Inflammatory macrophage treated with lipopolysaccharide for 1 hour (primary cell): ENCODE results near the gene MSI2.
A peak's percentile ranks its signal among the peaks of the same experiment; 100 is the strongest.

ENCODE experiments used
- DNase-seq, 2 donors: peaks; one replicate each; pipeline ENCODE4 v3.0.0-alpha.2; 2020 to 2022

MSI2 gene

GRCh38 chr17:57654040-57654775 lies 397.9 kb downstream of the MSI2 start:
- DNase-seq: no peak

GRCh38 chr17:57655553-57655952 lies 399.2 kb downstream of the MSI2 start:
- no peak for DNase-seq

- DNase-seq: no peak
These were observed 400.9 kb downstream of the MSI2 start for GRCh38 chr17:57657211-57657610.

GRCh38 chr17:57662041-57662440 lies 405.7 kb downstream of the MSI2 start:
- no peak for DNase-seq

- DNase-seq: peak; percentile 90 to 98
These were observed 406.5 kb downstream of the MSI2 start for GRCh38 chr17:57662644-57663308.

GRCh38 chr17:57663326-57664070 lies 407.2 kb downstream of the MSI2 start:
- no peak for DNase-seq

- no peak for DNase-seq
These were observed 408.8 kb downstream of the MSI2 start for GRCh38 chr17:57665128-57665527.

- no peak for DNase-seq
These were observed 409.4 kb downstream of the MSI2 start for GRCh38 chr17:57665696-57666095.

GRCh38 chr17:57666201-57666870 lies 410.0 kb downstream of the MSI2 start:
- DNase-seq: no peak

GRCh38 chr17:57666946-57667345 lies 410.6 kb downstream of the MSI2 start:
- DNase-seq: no peak

GRCh38 chr17:57667461-57667923 lies 411.2 kb downstream of the MSI2 start:
- DNase-seq: no peak

- DNase-seq: no peak
These were observed 412.0 kb downstream of the MSI2 start for GRCh38 chr17:57668332-57668731.

- DNase-seq: no peak
These were observed 413.6 kb downstream of the MSI2 start for GRCh38 chr17:57669671-57670529.

GRCh38 chr17:57670769-57671569 lies 414.6 kb downstream of the MSI2 start:
- DNase-seq: no peak

GRCh38 chr17:57671667-57672632 lies 415.6 kb downstream of the MSI2 start:
- DNase-seq: peak; percentile 47 to 74

- no peak for DNase-seq
These were observed 416.6 kb downstream of the MSI2 start for GRCh38 chr17:57672971-57673370.

- no peak for DNase-seq
These were observed 418.6 kb downstream of the MSI2 start for GRCh38 chr17:57674894-57675293.

GRCh38 chr17:57675427-57676387 lies 419.4 kb downstream of the MSI2 start:
- DNase-seq: no peak

GRCh38 chr17:57676543-57676942 lies 420.2 kb downstream of the MSI2 start:
- DNase-seq: no peak
